GM19438 (cell line): Measurements from ENCODE around the gene KIF3B.
"Not testable (repeated sequence)": the region's sequence is repeated elsewhere in the genome, so short reads cannot be mapped to it uniquely, and the experiment has no call there.

Experiments
- ATAC-seq: cut with Tn5 transposase; IDR thresholded peaks from one replicate; pipeline ENCODE4 v1.9.1; 2021; ENCODE audit warnings: low read depth; ENCODE audit not compliant: unreplicated experiment

Gene KIF3B

GRCh38 chr20:32370897-32371296, 93.4 kb downstream of the KIF3B start:
- ATAC-seq: no peak

- ATAC-seq: no peak
These were observed 101.0 kb downstream of the KIF3B start for GRCh38 chr20:32378461-32378860.

GRCh38 chr20:32380037-32380436, 102.6 kb downstream of the KIF3B start:
- ATAC-seq: not testable (repeated sequence)

- ATAC-seq: no peak
These were observed 103.3 kb downstream of the KIF3B start for GRCh38 chr20:32380745-32381144.

GRCh38 chr20:32382102-32382950, 104.9 kb downstream of the KIF3B start:
- ATAC-seq: no peak

GRCh38 chr20:32383441-32383840, 106.0 kb downstream of the KIF3B start:
- not testable (repeated sequence) for ATAC-seq
